ENCODE data around the gene CCSAP.

CCSAP gene

DNA sequence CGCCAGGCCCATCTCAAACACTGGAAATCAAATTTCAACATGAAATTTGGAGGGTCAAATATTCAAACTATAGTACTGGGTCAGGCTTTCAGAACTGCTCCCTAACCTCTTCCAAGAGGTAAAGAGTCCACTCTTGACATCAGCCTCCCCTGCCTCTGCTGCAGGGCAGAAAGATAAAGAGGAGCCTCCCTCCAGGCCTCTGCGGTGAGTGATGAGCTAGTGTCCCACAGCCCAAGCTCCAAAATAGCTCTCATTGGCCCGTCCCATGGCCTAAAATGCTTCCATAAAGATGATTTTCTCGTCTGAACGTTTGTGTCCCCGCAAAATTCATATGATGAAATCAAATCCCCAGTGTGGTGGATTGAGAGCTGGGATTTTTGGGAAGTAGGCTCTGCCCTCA lies 33.7 kb upstream of the CCSAP start:
- ATAC-seq (replicated peaks): no peak
- no peak for DNase-seq
- peaks cover 21% of the 10 kb centered on the region in 2 donors for H3K27me3 Mint-ChIP-seq
- H3K4me1 Mint-ChIP-seq: no peaks in the 10 kb centered on the region
- H3K27ac Mint-ChIP-seq: no peak overlapping the region
- no peak overlapping the region for H3K4me3 Mint-ChIP-seq
- H3K36me3 Mint-ChIP-seq: no peaks in the 10 kb centered on the region
- no peaks in the 10 kb centered on the region for H3K9me3 Mint-ChIP-seq

GRCh38 chr1:229374485-229374884 lies 31.6 kb upstream of the CCSAP start:
- ATAC-seq (replicated peaks): no peak
- Mint-ChIP-seq H3K36me3 (no peaks in the 10 kb centered on the region), H3K27me3 (peaks cover 35 to 36% of the 10 kb centered on the region in 2 donors), H3K4me3 (no peak overlapping the region), H3K27ac (no peak overlapping the region), H3K9me3 (no peaks in the 10 kb centered on the region), H3K4me1 (peaks cover 8 to 12% of the 10 kb centered on the region in 2 donors)
- DNase-seq: no peak

DNA sequence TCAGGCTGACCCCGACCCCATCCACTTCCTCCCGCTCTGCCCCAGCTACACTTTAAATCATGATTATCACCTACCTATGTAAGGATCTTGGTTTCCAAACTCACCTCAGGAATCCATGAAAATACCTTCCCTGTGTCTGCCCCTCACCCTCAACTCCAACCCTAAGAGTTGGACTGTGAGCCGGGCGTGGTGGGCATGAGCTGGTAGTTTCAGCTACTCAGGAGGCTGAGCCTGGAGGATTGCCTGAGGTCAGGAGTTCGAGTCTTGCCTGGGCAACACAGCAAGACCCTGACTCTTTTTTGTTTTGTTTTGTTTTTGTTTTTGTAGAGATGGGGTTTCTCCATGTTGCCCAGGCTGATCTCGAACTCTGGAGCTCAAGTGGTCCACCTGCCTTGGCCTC lies 30.5 kb upstream of the CCSAP start:
- H3K9me3 Mint-ChIP-seq: no peaks in the 10 kb centered on the region
- DNase-seq: no peak
- ATAC-seq (replicated peaks): no peak
- H3K4me3 Mint-ChIP-seq: no peak overlapping the region
- peaks cover 35 to 36% of the 10 kb centered on the region in 2 donors for H3K27me3 Mint-ChIP-seq
- no peaks in the 10 kb centered on the region for H3K36me3 Mint-ChIP-seq
- peaks cover 8 to 12% of the 10 kb centered on the region in 2 donors for H3K4me1 Mint-ChIP-seq
- no peak overlapping the region for H3K27ac Mint-ChIP-seq

DNA sequence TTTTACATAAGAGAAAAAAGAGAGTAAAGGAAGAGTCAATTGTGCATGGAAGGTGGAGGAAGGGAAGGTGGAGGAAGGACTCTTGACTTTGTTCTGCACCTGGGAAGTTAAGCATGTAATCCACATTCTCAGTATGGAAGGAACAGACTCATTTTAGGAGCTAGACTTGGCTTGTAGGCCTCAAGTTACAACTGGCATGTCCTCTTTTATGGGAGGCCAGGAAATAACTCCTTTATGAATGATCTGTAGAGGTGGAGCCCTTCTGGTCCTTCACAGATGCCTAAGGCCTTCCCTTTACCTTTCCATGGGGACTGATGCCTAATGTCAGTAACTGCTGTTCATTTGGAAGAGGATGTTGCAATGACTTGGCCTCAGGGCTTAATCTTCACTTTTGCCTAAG lies 29.4 kb upstream of the CCSAP start:
- Mint-ChIP-seq H3K9me3 (no peaks in the 10 kb centered on the region), H3K36me3 (no peaks in the 10 kb centered on the region), H3K27me3 (peaks cover 35 to 36% of the 10 kb centered on the region in 2 donors), H3K4me1 (peaks cover 8 to 12% of the 10 kb centered on the region in 2 donors), H3K27ac (no peak overlapping the region), H3K4me3 (no peak overlapping the region)
- no peak for ATAC-seq (replicated peaks)
- no peak for DNase-seq

GRCh38 chr1:229371624-229372023 lies 28.8 kb upstream of the CCSAP start:
- Mint-ChIP-seq H3K9me3 (no peaks in the 10 kb centered on the region), H3K4me1 (peaks cover 8 to 12% of the 10 kb centered on the region in 2 donors)
- no peak for ATAC-seq (replicated peaks)

GRCh38 chr1:229370601-229371021 lies 27.8 kb upstream of the CCSAP start:
- peak; percentile 61 to 85 for ATAC-seq (replicated peaks)
- peak; percentile 23 for DNase-seq
- H3K36me3 Mint-ChIP-seq: peaks cover 0 to 3% of the 10 kb centered on the region in 2 donors
- no peak overlapping the region for H3K27ac Mint-ChIP-seq
- H3K4me3 Mint-ChIP-seq: peak overlapping the region in 1 of 2 donors; percentile 7
- peaks cover 4 to 7% of the 10 kb centered on the region in 2 donors for H3K9me3 Mint-ChIP-seq
- H3K4me1 Mint-ChIP-seq: peaks cover 10 to 16% of the 10 kb centered on the region in 2 donors
- peaks cover 32 to 36% of the 10 kb centered on the region in 2 donors for H3K27me3 Mint-ChIP-seq

More at GRCh38 chr1:229371624-229372023, 28.8 kb upstream of the CCSAP start:
- no peak for DNase-seq
- no peak overlapping the region for H3K4me3 Mint-ChIP-seq
- no peaks in the 10 kb centered on the region for H3K36me3 Mint-ChIP-seq
- peaks cover 36% of the 10 kb centered on the region in 2 donors for H3K27me3 Mint-ChIP-seq
- H3K27ac Mint-ChIP-seq: no peak overlapping the region

GRCh38 chr1:229368347-229368746 lies 25.5 kb upstream of the CCSAP start:
- Mint-ChIP-seq H3K27me3 (peaks cover 39 to 53% of the 10 kb centered on the region in 2 donors), H3K4me1 (peaks cover 10 to 18% of the 10 kb centered on the region in 2 donors), H3K36me3 (peaks cover 2 to 8% of the 10 kb centered on the region in 2 donors), H3K9me3 (peaks cover 11 to 12% of the 10 kb centered on the region in 2 donors), H3K4me3 (no peak overlapping the region), H3K27ac (no peak overlapping the region)
- ATAC-seq (replicated peaks) (no peak), DNase-seq (no peak)

DNA sequence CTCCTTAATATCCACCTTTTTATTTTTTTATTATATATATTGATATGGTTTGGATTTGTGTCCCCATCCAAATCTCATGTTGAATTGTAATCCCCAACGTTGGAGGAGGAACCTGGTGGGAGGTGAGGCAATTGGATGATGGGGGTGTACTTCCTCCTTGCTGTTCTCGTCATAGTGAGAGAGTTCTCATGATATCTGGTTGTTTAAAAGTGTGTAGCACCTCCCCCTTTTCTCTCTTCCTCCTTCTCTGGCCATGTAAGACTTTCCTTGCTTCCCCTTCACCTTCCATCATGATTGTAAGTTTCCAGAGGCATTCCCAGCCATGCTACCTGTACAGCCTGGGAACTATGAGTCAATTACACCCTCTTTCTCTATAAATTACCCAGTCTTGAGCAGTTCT lies 22.7 kb upstream of the CCSAP start:
- H3K9me3 Mint-ChIP-seq: peaks cover 11 to 12% of the 10 kb centered on the region in 2 donors
- ATAC-seq (replicated peaks): peak in 1 of 2 donors; percentile 43
- H3K36me3 Mint-ChIP-seq: peaks cover 2 to 8% of the 10 kb centered on the region in 2 donors
- no peak overlapping the region for H3K27ac Mint-ChIP-seq
- no peak for DNase-seq
- peaks cover 5 to 11% of the 10 kb centered on the region in 2 donors for H3K4me1 Mint-ChIP-seq
- peaks cover 22 to 39% of the 10 kb centered on the region in 2 donors for H3K27me3 Mint-ChIP-seq
- no peak overlapping the region for H3K4me3 Mint-ChIP-seq

- no peak overlapping the region for H3K4me3 Mint-ChIP-seq
- no peak overlapping the region for H3K27ac Mint-ChIP-seq
- peaks cover 1 to 5% of the 10 kb centered on the region in 2 donors for H3K4me1 Mint-ChIP-seq
- H3K9me3 Mint-ChIP-seq: peaks cover 11 to 12% of the 10 kb centered on the region in 2 donors
- ATAC-seq (replicated peaks) (no peak), DNase-seq (no peak)
- peaks cover 28 to 41% of the 10 kb centered on the region in 2 donors for H3K27me3 Mint-ChIP-seq
- peaks cover 2 to 8% of the 10 kb centered on the region in 2 donors for H3K36me3 Mint-ChIP-seq
Observed at GRCh38 chr1:229364207-229365065, 21.6 kb upstream of the CCSAP start.

DNA sequence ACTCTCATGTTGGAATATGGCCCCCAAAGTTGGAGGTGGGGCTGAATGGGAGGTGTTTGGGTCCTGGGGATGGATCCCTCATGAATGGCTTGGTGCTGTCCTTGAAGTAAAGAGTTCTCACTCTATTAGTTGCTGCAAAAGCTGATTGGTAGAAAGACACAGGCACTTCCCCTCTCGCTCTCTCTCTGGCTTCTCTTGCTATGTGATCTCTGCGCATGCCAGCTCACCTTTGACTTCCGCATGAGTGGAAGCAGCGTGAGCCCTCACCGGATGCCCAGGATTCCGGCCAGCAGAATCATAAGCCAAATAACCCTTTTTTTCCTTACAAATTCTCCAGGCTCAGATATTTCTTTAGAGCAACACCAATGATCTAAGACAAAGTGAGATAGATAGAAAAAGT lies 20.9 kb upstream of the CCSAP start:
- Mint-ChIP-seq H3K4me1 (peaks cover 1 to 5% of the 10 kb centered on the region in 2 donors), H3K36me3 (peaks cover 2 to 8% of the 10 kb centered on the region in 2 donors), H3K27me3 (peaks cover 34 to 43% of the 10 kb centered on the region in 2 donors), H3K4me3 (no peak overlapping the region), H3K9me3 (peaks cover 11 to 12% of the 10 kb centered on the region in 2 donors), H3K27ac (no peak overlapping the region)
- ATAC-seq (replicated peaks) (no peak), DNase-seq (no peak)

DNA sequence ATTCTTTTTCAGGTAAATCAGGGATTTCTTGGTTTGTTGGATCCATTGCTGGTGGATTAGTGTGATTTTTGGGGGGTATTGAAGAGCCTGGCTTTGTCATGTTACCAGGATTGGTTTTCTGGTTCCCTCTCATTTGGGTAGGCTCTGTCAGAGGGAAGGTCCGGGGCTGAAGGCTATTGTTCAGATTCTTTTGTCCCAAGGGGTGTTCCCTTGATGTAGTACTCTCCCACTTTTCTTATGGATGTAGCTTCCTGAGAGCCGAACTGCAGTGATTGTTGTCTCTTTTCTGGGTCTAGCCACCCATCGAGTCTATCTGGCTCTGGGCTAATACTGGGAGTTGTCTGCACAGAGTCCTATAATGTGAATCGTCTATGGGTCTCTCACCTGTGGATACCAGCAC lies 17.6 kb upstream of the CCSAP start:
- no peak for ATAC-seq (replicated peaks)
- Mint-ChIP-seq H3K4me1 (peaks cover 0 to under 1% of the 10 kb centered on the region in 2 donors), H3K27me3 (peaks cover 62 to 63% of the 10 kb centered on the region in 2 donors), H3K9me3 (peaks cover 5 to 8% of the 10 kb centered on the region in 2 donors), H3K36me3 (peaks cover 2 to 5% of the 10 kb centered on the region in 2 donors), H3K4me3 (no peak overlapping the region), H3K27ac (no peak overlapping the region)
- no peak for DNase-seq

GRCh38 chr1:229355661-229356060 lies 12.8 kb upstream of the CCSAP start:
- ATAC-seq (replicated peaks) (no peak), DNase-seq (no peak)
- no peaks in the 10 kb centered on the region for H3K36me3 Mint-ChIP-seq
- H3K9me3 Mint-ChIP-seq: peaks cover 0 to 3% of the 10 kb centered on the region in 2 donors
- H3K4me3 Mint-ChIP-seq: no peak overlapping the region
- H3K27me3 Mint-ChIP-seq: peaks cover 62 to 67% of the 10 kb centered on the region in 2 donors
- H3K27ac Mint-ChIP-seq: no peak overlapping the region
- no peaks in the 10 kb centered on the region for H3K4me1 Mint-ChIP-seq

DNA sequence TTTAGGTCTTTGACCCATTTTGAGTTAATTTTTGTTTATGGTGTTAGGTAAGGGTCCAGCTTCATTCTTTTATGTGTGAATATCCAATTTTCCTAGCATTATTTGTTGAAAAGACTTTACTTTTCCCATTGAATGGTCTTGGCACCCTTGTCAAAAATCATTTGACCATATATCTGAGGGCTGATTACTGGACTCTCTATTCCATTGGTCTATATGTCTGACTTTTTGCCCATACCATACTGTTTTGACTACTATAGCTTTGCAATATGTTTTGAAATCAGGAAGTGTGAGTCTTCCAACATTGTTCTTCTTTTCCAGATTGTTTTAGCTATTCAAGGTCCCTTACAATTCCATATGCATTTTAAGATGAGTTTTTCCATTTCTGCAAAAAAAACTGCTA lies 11.4 kb upstream of the CCSAP start:
- no peak overlapping the region for H3K4me3 Mint-ChIP-seq
- DNase-seq (no peak), ATAC-seq (replicated peaks) (no peak)
- peaks cover 0 to 3% of the 10 kb centered on the region in 2 donors for H3K9me3 Mint-ChIP-seq
- H3K27ac Mint-ChIP-seq: no peak overlapping the region
- peaks cover 47 to 59% of the 10 kb centered on the region in 2 donors for H3K27me3 Mint-ChIP-seq
- H3K4me1 Mint-ChIP-seq: no peaks in the 10 kb centered on the region
- H3K36me3 Mint-ChIP-seq: no peaks in the 10 kb centered on the region

- Mint-ChIP-seq H3K4me1 (no peaks in the 10 kb centered on the region), H3K4me3 (no peak overlapping the region), H3K9me3 (peaks cover 0 to 3% of the 10 kb centered on the region in 2 donors), H3K27ac (no peak overlapping the region), H3K36me3 (no peaks in the 10 kb centered on the region), H3K27me3 (peaks cover 36 to 52% of the 10 kb centered on the region in 2 donors)
- ATAC-seq (replicated peaks): no peak
- DNase-seq: no peak
Observed at GRCh38 chr1:229352975-229353374, 10.1 kb upstream of the CCSAP start.

Measured in stimulated activated naive B cell treated with anti-CD40 and anti-IgM and Interleukin-4, amounts not matched to agents 10 μg/mL and 1 μg/mL and 100 μg/mL, for 72 hours (primary cell).